DND-41 (cell line): ENCODE data around the gene NBR1.
A peak's percentile ranks its signal among the peaks of the same experiment; 100 is the strongest.

Source experiments
- EZH2 ChIP-seq: IDR thresholded peaks from 3 replicates; pipeline ENCODE4 v1.6.1; 2012; ENCODE audit warnings: borderline replicate concordance, low read depth, mild to moderate bottlenecking, moderate library complexity, low read length, inconsistent platforms; ENCODE audit not compliant: severe bottlenecking
- TF ChIP-seq, protein P1 (sequence below): IDR thresholded peaks from 2 replicates; pipeline ENCODE4 v1.5.1; 2012; ENCODE audit warnings: borderline replicate concordance, low read length, moderate library complexity, mild to moderate bottlenecking; ENCODE audit not compliant: poor library complexity, severe bottlenecking; ENCODE audit errors: extremely low read depth

DNA sequence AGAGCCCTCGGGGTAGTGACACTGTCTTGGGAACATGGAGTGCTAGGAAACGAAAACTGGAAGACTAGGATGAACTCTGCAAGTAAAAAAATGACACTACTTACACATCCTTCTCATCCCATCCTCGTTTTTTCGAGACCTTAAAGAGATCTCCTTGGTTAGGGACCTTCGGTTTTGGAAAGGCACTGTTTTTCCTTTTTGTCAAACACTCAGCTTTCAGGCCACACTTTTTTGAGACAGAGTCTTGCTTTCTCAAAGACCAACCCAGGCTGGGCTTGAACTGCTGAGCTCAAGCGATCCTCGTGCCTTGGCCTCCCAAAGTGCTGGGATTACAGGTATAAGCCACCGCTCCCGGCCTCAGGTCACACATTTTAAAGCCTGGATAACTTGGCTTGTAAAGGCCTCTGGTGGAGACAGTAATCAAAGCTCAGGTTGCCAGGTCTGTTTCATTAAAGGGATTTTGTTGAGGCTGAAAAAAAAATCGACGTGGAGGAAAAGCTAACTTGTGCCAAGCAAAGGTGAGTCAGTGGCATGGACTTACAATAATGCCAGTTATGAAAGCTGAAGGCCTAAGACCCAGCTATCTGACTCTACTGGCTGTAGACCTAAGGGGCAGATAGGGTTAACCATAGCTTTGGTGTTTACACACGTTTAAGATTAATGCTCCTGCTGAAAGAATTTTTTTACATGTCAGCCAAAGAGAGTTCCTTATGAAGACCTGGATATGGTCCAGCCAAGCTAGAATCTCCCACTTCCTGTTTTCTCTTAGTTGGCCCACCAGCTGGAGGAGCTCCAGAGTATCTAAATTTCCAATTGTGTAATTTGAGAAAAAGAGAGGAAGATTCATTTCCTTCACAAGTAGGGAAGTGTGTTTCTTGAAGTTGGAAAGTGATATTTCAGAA is 823 bp downstream of the NBR1 start:
- no peak for TF ChIP-seq EZH2
- TF ChIP-seq, protein P1, sequence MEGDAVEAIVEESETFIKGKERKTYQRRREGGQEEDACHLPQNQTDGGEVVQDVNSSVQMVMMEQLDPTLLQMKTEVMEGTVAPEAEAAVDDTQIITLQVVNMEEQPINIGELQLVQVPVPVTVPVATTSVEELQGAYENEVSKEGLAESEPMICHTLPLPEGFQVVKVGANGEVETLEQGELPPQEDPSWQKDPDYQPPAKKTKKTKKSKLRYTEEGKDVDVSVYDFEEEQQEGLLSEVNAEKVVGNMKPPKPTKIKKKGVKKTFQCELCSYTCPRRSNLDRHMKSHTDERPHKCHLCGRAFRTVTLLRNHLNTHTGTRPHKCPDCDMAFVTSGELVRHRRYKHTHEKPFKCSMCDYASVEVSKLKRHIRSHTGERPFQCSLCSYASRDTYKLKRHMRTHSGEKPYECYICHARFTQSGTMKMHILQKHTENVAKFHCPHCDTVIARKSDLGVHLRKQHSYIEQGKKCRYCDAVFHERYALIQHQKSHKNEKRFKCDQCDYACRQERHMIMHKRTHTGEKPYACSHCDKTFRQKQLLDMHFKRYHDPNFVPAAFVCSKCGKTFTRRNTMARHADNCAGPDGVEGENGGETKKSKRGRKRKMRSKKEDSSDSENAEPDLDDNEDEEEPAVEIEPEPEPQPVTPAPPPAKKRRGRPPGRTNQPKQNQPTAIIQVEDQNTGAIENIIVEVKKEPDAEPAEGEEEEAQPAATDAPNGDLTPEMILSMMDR = peak; percentile 41
